GM10266 (cell line): ENCODE results near the gene PSMD5.

Experiments
- DNase-seq: peaks from one replicate; pipeline ENCODE4 v3.0.0; 2012; ENCODE audit errors: extremely low spot score
- TF ChIP-seq, protein P1 (sequence below): IDR thresholded peaks from 2 replicates; pipeline ENCODE4 v1.5.1; 2012; ENCODE audit warnings: mild to moderate bottlenecking, low read depth; ENCODE audit not compliant: control insufficient read depth, insufficient read depth; ENCODE audit errors: missing control alignments

Gene PSMD5

DNA sequence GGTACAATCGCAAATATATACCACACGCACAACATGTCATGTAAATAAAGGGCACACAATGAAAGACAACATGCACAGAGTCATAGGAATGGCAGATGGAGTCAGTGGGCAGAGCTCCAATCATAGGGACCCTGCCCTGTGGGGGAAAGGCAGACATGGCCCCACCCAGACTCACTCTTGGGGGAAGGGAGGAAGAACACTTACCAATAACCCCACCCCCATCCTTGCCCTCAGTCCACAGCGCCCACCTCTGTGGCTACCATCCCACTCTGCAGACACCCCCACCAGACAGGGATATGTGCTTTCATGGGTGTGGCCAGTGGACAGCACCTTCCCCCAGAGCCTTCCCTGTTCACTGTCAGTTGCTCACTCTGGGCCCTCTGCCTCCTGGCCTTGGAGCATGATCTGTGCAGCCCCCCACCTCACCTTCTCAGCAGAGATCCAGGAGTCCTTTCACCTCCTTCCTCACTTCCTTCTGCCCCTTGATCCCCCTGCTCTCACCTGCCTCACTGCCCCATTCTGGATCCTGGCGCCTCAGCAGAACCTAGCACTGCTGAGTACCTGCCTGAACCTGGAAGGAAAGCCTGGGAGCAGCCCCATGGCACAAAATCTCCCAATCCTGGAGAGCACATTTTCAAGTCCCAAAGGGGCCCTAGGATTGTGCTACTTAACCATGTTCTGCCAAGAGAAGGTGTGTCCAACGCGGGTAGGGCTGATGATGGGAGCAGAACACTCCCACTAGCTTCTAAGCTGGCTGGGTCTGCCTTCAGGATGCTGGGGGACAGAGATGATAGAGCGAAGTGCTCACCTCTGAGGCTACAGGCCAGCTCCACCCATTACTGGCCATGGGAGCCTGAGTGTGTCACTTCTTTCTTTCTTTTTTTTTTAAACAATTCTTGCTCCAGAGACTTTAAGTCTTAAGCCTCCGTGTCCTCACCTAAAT, 35.7 kb upstream of the PSMD5 start:
- no peak for DNase-seq
- TF ChIP-seq, protein P1, sequence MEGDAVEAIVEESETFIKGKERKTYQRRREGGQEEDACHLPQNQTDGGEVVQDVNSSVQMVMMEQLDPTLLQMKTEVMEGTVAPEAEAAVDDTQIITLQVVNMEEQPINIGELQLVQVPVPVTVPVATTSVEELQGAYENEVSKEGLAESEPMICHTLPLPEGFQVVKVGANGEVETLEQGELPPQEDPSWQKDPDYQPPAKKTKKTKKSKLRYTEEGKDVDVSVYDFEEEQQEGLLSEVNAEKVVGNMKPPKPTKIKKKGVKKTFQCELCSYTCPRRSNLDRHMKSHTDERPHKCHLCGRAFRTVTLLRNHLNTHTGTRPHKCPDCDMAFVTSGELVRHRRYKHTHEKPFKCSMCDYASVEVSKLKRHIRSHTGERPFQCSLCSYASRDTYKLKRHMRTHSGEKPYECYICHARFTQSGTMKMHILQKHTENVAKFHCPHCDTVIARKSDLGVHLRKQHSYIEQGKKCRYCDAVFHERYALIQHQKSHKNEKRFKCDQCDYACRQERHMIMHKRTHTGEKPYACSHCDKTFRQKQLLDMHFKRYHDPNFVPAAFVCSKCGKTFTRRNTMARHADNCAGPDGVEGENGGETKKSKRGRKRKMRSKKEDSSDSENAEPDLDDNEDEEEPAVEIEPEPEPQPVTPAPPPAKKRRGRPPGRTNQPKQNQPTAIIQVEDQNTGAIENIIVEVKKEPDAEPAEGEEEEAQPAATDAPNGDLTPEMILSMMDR: no peak

DNA sequence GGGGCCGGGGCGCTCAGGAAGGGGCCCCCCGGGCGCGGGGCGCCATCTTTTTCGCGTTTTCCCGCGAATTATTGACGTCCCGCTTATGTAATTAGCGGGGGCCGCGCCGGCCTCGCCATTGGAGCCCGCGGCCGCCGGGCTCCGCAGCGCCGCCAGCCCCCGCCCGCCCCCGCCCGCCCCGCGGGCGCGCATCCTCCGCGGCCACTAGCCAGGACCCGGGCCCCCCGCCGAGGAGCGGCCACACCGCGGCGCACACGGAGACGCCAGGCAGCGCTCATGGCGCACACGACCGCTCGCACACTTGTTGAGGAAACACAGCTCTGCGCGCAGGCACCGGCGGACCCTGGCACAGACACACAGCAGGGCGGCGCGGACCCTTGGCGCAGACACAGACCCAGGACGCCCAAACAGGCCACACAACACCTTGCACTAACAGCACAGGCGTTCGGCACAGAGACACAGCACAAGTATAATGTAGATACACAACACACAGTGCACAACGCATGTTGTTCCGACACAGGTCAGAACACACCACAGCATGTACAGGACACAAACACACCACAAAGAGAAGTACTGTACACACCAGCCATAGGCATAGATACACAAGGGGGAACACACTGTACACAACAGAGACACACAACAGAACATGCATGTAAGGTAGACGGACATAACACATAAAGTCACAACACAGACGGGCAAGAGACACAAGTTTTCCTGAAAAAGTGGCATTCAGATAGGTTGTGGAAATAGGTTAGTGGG, 34.7 kb upstream of the PSMD5 start:
- TF ChIP-seq, protein P1: peak; percentile 53
- peak; percentile 90 for DNase-seq

DNA sequence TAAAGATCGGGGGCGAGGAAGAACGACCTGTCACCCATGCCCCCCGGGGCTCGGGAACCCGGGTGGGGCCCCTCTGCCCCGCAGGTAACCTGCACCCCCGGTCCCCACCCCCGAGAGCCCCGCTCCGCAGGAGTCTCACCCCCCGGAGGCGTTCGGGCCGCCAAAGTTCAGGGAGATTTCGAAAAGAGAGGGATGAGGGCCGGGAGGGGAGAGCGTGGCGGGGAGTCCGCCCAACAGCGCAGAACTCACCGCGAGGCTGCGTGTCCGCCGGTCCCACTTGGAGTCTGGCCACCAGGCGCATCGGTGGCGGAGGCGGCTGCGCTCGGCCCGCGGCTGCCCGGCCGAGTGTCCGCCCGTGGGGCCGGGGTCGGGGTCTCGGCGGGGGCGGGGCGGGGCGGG, 34.1 kb upstream of the PSMD5 start, which contains the start of gene PHF19:
TSS of gene PHF19 (minus strand) at position 347 of the 399 bp plus-strand sequence. CDS start 2,447 bp downstream, outside the sequence.
- DNase-seq: no peak
- TF ChIP-seq, protein P1: no peak

DNA sequence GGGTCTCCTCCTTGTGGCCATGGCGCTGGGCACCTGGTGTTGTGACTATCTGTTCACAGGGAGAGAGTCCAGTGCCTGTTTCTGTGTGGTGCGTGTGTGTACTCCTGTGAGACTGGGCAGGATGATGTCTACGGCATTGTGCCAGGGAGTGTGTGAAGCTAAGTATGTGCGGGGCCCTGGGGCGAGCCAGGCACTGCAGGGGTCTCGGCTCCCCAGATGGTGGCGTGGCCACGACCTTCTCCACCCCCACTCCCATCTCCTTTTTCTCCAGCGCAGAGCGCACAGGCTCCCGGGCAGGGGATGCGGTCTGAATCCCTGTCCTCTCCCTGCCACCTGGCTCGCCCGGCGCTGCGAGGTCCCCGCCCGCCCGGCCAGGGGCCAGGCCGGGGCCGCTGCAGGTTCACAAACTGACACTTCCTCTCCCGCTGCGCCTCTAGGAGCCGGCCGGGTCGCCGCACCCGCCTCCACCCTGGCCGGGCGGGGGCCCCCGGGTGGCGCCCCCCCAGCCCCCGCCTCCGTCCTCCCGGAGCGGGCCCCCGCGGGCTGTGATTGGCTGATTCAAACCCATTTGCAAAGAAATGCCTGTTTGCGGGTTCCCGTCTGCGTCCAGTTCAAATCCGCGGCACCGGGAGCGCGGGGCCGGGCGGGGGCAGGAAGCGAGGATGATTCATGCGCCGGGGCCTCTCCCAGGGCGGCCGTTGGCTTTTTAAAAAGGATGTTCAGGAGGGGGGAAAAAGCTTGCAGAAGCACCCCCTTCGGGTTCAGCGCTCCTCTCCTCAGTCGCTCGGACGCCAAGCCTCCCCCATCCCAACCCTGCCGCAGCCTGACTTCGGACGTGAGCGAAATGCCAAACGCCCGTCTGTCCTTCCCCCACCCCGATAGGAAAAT, 33.5 kb upstream of the PSMD5 start:
- TF ChIP-seq, protein P1: no peak
- DNase-seq: peak; percentile 98

DNA sequence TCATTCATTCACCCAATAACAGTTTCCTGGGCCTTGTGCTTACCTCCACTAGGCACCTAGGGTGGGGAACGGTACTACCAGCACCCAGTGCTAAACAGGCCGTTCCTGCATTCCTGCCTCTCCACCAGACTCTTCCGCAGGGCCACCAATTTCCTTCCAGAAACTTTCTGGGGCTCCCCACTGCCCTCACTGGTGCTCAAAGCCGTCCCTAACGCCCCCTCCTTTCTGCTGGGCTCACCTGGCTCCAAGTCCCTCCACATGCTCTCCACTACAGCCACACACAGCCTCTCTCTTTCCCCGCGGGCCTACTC, 32.9 kb upstream of the PSMD5 start:
- TF ChIP-seq, protein P1: no peak
- DNase-seq: no peak

DNA sequence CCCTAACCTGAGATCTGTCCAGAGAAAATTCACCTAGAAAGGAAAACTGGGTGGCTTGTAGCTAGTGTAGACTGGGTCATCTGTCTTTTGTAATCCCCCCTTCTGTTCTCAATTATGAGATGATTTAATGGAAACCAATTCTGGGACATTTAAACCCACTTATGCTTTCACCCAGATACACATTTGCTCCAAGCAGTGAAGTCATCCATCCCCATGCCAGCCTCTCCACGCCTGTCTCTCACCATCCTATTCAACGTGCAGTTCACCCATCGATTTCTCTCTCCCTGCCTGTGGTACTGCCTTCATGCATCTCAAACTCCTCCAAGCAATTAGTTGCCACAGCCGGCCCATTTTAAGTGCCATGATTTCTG, 32.5 kb upstream of the PSMD5 start:
- TF ChIP-seq, protein P1: no peak
- no peak for DNase-seq
